ENCODE data around the gene SLFN12L.
"Not testable (repeated sequence)": the region's sequence is repeated elsewhere in the genome, so short reads cannot be mapped to it uniquely, and the experiment has no call there.

Gene SLFN12L

GRCh38 chr17:35536664-35537171 lies 760 bp downstream of the SLFN12L start:
- no peak for TF ChIP-seq ZNF70 (CRISPR knock-in tag; IDR thresholded peaks at IDR 0.05)
- TF ChIP-seq BACH2 (CRISPR knock-in tag; IDR thresholded peaks at IDR 0.05; ENCODE audit: borderline replicate concordance): no peak
- ATAC-seq: no peak

DNA sequence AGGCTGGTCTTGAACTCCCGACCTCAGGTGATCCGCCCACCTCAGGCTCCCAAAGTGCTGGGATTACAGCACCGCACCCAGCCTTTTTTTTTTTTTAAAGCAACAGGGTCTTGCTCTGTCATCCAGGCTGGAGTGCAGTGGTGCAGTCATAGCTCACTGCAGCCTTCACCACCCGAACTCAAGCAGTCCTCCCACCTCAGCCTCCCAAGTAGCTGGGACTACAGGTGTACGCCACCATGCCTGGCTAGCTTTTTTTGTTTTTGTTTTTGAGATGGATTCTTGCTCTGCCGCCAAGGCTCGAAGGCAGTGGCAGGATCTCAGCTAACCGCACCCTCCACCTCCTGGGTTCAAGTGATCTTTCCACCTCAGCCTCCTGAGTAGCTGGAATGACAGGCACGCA lies 2.1 kb downstream of the SLFN12L start:
- not testable (repeated sequence) for ATAC-seq

DNA sequence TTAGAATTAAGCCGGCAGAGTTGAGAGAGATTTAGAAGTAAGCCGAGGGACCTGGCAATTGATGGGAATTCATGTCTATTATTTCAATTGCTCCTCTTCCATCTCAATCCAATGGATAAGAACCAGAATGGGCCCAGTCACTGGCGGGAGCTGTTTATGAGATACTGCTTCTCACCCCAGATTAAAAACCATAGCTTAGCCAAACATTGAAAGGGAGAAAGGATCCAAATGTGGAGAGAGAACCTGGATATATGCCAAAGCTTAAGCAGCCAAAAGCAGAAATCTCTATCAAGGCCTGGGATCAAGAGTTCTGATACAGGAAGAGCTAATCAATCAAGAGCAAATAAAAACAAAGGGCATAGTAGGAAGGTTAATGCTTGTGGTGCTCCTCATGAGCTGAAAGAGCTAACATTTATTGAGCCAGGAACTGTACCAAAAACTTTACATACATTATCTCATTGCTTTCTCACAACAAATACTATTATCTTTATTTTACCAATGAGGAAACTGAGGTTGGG lies 2.8 kb downstream of the SLFN12L start:
- TF ChIP-seq ISL1 (CRISPR knock-in tag; IDR thresholded peaks at IDR 0.05) (no peak), PPARA (CRISPR knock-in tag; IDR thresholded peaks at IDR 0.05; ENCODE audit: borderline replicate concordance) (no peak)
- ATAC-seq: no peak

GRCh38 chr17:35531160-35531559 lies 6.3 kb downstream of the SLFN12L start:
- no peak for ATAC-seq
- TF ChIP-seq ZC3H10 (CRISPR knock-in tag; IDR thresholded peaks at IDR 0.05) (no peak), ZFP3 (CRISPR knock-in tag; IDR thresholded peaks at IDR 0.05) (no peak), ISL1 (CRISPR knock-in tag; IDR thresholded peaks at IDR 0.05) (no peak), ZNF70 (CRISPR knock-in tag; IDR thresholded peaks at IDR 0.05) (no peak), CREB5 (CRISPR knock-in tag; IDR thresholded peaks at IDR 0.05; ENCODE audit: low read depth) (no peak), OSR1 (CRISPR knock-in tag; IDR thresholded peaks at IDR 0.05) (no peak), TSHZ2 (CRISPR knock-in tag; IDR thresholded peaks at IDR 0.05) (no peak), GLIS3 (CRISPR knock-in tag; IDR thresholded peaks at IDR 0.05) (no peak), TCF4 (CRISPR knock-in tag; IDR thresholded peaks at IDR 0.05; ENCODE audit: borderline replicate concordance) (no peak), ESRRG (CRISPR knock-in tag; IDR thresholded peaks at IDR 0.05) (no peak), ZFP30 (CRISPR knock-in tag; IDR thresholded peaks at IDR 0.05) (no peak), SNAI2 (CRISPR knock-in tag; IDR thresholded peaks at IDR 0.05) (no peak), ZNF8 (CRISPR knock-in tag; IDR thresholded peaks at IDR 0.05) (no peak), BACH2 (CRISPR knock-in tag; IDR thresholded peaks at IDR 0.05; ENCODE audit: borderline replicate concordance) (no peak), TOX (CRISPR knock-in tag; IDR thresholded peaks at IDR 0.05; ENCODE audit: borderline replicate concordance) (no peak), ZNF565 (CRISPR knock-in tag; conservative IDR thresholded peaks at IDR 0.05; ENCODE audit: low read depth) (no peak), CSDC2 (CRISPR knock-in tag; IDR thresholded peaks at IDR 0.05) (no peak)
- TF ChIP-seq, protein P1, sequence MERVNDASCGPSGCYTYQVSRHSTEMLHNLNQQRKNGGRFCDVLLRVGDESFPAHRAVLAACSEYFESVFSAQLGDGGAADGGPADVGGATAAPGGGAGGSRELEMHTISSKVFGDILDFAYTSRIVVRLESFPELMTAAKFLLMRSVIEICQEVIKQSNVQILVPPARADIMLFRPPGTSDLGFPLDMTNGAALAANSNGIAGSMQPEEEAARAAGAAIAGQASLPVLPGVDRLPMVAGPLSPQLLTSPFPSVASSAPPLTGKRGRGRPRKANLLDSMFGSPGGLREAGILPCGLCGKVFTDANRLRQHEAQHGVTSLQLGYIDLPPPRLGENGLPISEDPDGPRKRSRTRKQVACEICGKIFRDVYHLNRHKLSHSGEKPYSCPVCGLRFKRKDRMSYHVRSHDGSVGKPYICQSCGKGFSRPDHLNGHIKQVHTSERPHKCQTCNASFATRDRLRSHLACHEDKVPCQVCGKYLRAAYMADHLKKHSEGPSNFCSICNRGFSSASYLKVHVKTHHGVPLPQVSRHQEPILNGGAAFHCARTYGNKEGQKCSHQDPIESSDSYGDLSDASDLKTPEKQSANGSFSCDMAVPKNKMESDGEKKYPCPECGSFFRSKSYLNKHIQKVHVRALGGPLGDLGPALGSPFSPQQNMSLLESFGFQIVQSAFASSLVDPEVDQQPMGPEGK (CRISPR knock-in tag; IDR thresholded peaks at IDR 0.05; ENCODE audit: borderline replicate concordance): no peak

GRCh38 chr17:35529866-35530265 lies 7.6 kb downstream of the SLFN12L start:
- TF ChIP-seq ISL1 (CRISPR knock-in tag; IDR thresholded peaks at IDR 0.05) (no peak), CSDC2 (CRISPR knock-in tag; IDR thresholded peaks at IDR 0.05) (no peak), GLIS3 (CRISPR knock-in tag; IDR thresholded peaks at IDR 0.05) (no peak), TOX (CRISPR knock-in tag; IDR thresholded peaks at IDR 0.05; ENCODE audit: borderline replicate concordance) (no peak), ZC3H10 (CRISPR knock-in tag; IDR thresholded peaks at IDR 0.05) (no peak), TSHZ2 (CRISPR knock-in tag; IDR thresholded peaks at IDR 0.05) (no peak), ZNF70 (CRISPR knock-in tag; IDR thresholded peaks at IDR 0.05) (no peak), ZNF565 (CRISPR knock-in tag; conservative IDR thresholded peaks at IDR 0.05; ENCODE audit: low read depth) (no peak), ZNF8 (CRISPR knock-in tag; IDR thresholded peaks at IDR 0.05) (no peak), ARNTL (CRISPR knock-in tag; IDR thresholded peaks at IDR 0.05; ENCODE audit: borderline replicate concordance, low read depth) (no peak), POU6F1 (CRISPR knock-in tag; IDR thresholded peaks at IDR 0.05; ENCODE audit: borderline replicate concordance, low read depth) (no peak), RARB (CRISPR knock-in tag; IDR thresholded peaks at IDR 0.05) (no peak), SNAI2 (CRISPR knock-in tag; IDR thresholded peaks at IDR 0.05) (no peak), OSR1 (CRISPR knock-in tag; IDR thresholded peaks at IDR 0.05) (no peak)
- ATAC-seq: no peak

DNA sequence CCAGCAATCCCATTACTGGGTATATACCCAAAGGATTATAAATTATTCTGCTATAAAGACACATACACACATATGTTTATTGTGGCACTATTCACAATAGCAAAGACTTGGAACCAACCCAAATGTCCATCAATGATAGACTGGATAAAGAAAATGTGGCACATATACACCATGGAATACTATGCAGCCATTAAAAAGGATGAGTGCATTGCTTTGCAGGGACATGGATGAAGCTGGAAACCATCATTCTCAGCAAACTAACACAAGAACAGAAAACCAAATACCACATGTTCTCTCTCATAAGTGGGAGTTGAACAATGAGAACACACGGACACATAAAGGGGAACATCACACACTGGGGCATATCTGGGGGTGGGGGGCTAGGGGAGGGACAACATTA lies 8.2 kb downstream of the SLFN12L start:
- not testable (repeated sequence) for ATAC-seq
